Testis (tissue), 3 donors: ENCODE data around the gene HOXB8. TPM values are rescaled to one million over a fixed set of nuclear protein-coding genes. Genes with fewer than 3 reads are reported as not detected.
A peak's percentile ranks its signal among the peaks of the same experiment; 100 is the strongest.

Source experiments
- DNase-seq: peaks from one replicate; pipeline ENCODE4 v3.0.0-alpha.2; 2019
- H3K27ac ChIP-seq, 2 donors: fragments of 200-600 bp; sonication (generic); one replicate each; pipeline ENCODE4 v1.5.1; 2019
- H3K27me3 ChIP-seq: fragments of 200-600 bp; sonication (generic); one replicate; pipeline ENCODE4 v1.5.1; 2019
- H3K36me3 ChIP-seq: fragments of 200-600 bp; sonication (generic); one replicate; pipeline ENCODE4 v1.5.1; 2017; ENCODE audit warnings: low read depth; ENCODE audit errors: missing control alignments
- H3K4me1 ChIP-seq: fragments of 200-600 bp; sonication (generic); one replicate; pipeline ENCODE4 v1.5.1; 2019
- H3K4me3 ChIP-seq, 2 donors: fragments of 200-600 bp; sonication (generic); one replicate each; pipeline ENCODE4 v1.5.1; 2017 to 2019
- H3K9me3 ChIP-seq: fragments of 200-600 bp; sonication (generic); one replicate; pipeline ENCODE4 v1.5.1; 2017
- POLR2A ChIP-seq: fragments of 450-650 bp; IDR thresholded peaks from one replicate; pipeline ENCODE4 v1.6.1; 2017; ENCODE audit warnings: antibody characterized with exemption, mild to moderate bottlenecking, moderate library complexity
- WGBS, 2 donors: methylation state at CpG; one replicate each; pipeline ENCODE4 v1.1.5; 2018; 5-methylcytosine and 5-hydroxymethylcytosine counted together
- intact Hi-C: fragments of 100-400 bp; cut with DNase I; formaldehyde crosslinking; loops from one replicate; pipeline ENCODE4 v1.15.1; 2023; ENCODE audit warnings: low total_unique reads
- polyA plus RNA-seq: library from polyadenylated mRNA; stranded (reverse); fragments of 350-450 nt; fragmentation: Illumina TruSeq; extraction: RNeasy Lipid Tissue Mini Kit (QIAGEN cat#74804); gene quantifications from one replicate; pipeline ENCODE4 v1.2.3, GENCODE V29; 2014; ENCODE audit warnings: low read depth, low replicate concordance; ENCODE audit not compliant: insufficient read depth
- total RNA-seq, 2 donors: library from RNA; depleted of rRNA; stranded (reverse); fragments of >200 nt; gene quantifications; one replicate each; pipeline ENCODE4 v1.2.3, GENCODE V29; 2016
- TF ChIP-seq, protein P1 (sequence below), 3 experiments: fragments of 450-650 bp in 2 of 3; fragments of 200-600 bp in 1 of 3; sonication (generic) in 1 of 3; IDR thresholded peaks; one replicate each; pipeline ENCODE4 v1.5.1; 2016 to 2019; ENCODE audit warnings: antibody characterized with exemption in 3 of 3, mild to moderate bottlenecking in 2 of 3, moderate library complexity in 1 of 3

Gene HOXB8
- total and polyA plus RNA-seq, 3 donors from 2014 or later: 1.2 to 2.7 (median 2.0) TPM

DNA sequence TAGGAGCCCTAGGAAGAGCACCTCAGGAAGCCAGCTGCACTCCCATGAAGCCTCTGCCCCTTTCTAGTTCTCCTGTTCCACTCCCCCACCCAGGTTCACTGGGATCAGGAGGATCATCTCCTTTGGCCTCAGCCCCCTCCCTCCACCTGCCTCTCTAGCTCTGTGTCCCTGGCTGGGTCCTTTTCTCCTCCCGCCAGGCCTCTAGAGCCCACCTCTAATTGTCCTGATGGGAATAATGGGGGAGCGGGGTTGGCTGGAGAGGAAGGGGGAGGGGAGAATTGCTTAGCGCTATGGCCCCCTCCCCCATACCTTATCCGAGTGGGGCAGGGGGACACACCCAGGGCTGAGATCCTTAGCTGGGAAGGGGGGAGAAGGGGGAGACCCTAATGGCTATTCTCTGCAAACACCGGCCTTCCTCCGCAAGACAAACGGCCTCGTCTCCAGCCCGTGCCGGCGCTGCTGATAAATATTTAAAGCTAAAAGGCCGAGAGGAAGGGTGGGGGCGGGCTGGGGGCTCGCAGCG lies 5.3 kb downstream of the HOXB8 start:
- no peak for DNase-seq
- 2 to 6% methylated on average over 8 to 15 of the region's 15 CpGs for WGBS, 2 donors
- Histone ChIP-seq H3K4me3 (peak overlapping the region; percentile 47 to 64), H3K27me3 (no peaks in the 10 kb centered on the region), H3K36me3 (no peaks in the 10 kb centered on the region), H3K4me1 (peaks cover 10% of the 10 kb centered on the region), H3K27ac (no peak overlapping the region), H3K9me3 (no peaks in the 10 kb centered on the region)
- TF ChIP-seq, protein P1, sequence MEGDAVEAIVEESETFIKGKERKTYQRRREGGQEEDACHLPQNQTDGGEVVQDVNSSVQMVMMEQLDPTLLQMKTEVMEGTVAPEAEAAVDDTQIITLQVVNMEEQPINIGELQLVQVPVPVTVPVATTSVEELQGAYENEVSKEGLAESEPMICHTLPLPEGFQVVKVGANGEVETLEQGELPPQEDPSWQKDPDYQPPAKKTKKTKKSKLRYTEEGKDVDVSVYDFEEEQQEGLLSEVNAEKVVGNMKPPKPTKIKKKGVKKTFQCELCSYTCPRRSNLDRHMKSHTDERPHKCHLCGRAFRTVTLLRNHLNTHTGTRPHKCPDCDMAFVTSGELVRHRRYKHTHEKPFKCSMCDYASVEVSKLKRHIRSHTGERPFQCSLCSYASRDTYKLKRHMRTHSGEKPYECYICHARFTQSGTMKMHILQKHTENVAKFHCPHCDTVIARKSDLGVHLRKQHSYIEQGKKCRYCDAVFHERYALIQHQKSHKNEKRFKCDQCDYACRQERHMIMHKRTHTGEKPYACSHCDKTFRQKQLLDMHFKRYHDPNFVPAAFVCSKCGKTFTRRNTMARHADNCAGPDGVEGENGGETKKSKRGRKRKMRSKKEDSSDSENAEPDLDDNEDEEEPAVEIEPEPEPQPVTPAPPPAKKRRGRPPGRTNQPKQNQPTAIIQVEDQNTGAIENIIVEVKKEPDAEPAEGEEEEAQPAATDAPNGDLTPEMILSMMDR (IDR thresholded peaks at IDR 0.05): no peak
- TF ChIP-seq POLR2A: no peak
- intact Hi-C loops: no loop called here

DNA sequence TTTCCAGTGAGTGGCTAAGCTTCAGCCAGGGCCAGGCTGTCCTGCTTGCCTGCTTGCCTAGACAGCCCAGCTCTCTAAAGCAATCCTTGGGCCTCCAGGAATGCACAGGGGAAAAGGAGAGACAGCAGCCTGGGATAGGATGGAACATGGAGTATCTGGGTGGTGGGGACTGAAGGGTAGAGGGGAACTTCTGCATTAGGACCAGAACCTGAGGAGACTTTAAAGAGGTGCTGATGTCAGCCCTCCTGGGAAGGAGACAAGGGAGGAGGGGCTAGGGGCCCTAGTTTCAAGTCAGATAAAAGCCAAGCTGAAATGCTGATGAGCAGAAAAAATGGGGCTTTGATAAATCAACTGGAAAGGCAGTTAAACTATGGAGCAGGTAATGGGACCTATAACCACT lies 6.1 kb downstream of the HOXB8 start:
- Histone ChIP-seq H3K36me3 (no peaks in the 10 kb centered on the region), H3K4me3 (no peak overlapping the region), H3K27ac (no peak overlapping the region), H3K9me3 (no peaks in the 10 kb centered on the region), H3K4me1 (peaks cover 10% of the 10 kb centered on the region), H3K27me3 (no peaks in the 10 kb centered on the region)
- intact Hi-C loops: no loop called here
- DNase-seq: no peak
- TF ChIP-seq, protein P1 (IDR thresholded peaks at IDR 0.05): no peak
- TF ChIP-seq POLR2A: no peak

DNA sequence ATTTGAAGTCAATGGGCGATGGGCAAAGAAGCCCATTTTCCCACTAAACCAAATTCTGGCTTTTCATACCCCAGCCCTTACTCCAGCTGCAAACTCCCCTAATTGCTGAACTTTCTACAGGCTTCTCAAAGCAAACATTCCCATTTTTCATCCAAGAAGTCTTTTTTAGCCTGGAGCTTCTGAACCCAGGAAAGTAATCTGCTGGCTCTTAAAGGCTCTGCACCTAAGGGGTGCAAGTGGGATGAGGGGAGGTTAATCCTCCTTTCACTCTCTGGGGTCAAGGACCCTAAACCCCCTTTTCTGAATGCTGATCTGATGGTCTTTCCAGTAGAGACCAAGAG lies 6.6 kb downstream of the HOXB8 start:
- H3K36me3 ChIP-seq: no peaks in the 10 kb centered on the region
- H3K27ac ChIP-seq: no peak overlapping the region
- DNase-seq: no peak
- no peak overlapping the region for H3K4me3 ChIP-seq
- no peaks in the 10 kb centered on the region for H3K27me3 ChIP-seq
- no peaks in the 10 kb centered on the region for H3K9me3 ChIP-seq
- WGBS, 2 donors: 78 to 100% methylated on average over 1 of the region's 1 CpG
- TF ChIP-seq, protein P1 (IDR thresholded peaks at IDR 0.05): no peak
- TF ChIP-seq POLR2A: no peak
- H3K4me1 ChIP-seq: peaks cover 10% of the 10 kb centered on the region
- intact Hi-C loops: no loop called here

DNA sequence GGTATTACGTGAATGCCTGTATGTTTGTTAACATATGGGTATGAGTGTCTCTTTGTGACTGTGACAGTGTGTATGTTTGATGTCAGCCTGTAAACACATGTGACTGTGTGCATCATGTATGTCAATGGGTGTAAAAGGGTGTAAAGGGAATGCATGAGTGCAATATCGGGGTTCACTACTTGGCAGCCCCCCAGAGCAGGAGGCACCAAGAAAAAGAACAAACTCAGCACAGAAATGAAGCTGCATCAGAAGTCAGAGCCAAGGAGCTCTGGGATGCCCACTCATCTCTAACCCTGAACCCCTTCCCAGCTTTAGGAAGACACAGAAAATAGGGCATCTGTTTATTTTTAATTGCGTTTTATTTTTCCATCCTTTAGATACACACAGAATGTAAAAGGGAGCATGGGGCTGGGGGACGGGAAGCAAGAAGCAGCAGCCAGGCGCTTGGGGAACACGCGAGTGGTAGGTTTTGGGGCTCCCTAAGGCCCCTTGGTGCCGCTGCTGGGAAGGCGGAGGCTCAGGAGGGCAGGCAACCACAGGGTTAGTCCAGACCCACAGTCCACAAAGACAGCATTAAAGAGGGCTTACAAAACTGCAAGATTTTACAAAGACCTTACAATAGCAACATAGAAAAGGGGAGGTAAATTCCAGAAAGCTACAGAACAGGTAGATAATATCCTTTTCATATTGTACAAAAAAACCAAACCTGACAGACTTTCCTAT lies 8.0 kb downstream of the HOXB8 start:
- no peak overlapping the region for H3K4me3 ChIP-seq
- peaks cover 7% of the 10 kb centered on the region for H3K27me3 ChIP-seq
- no peak overlapping the region for H3K27ac ChIP-seq
- H3K9me3 ChIP-seq: no peaks in the 10 kb centered on the region
- WGBS, 2 donors: 59 to 63% methylated on average over 9 of the region's 9 CpGs
- no peaks in the 10 kb centered on the region for H3K36me3 ChIP-seq
- DNase-seq: no peak
- H3K4me1 ChIP-seq: peaks cover 9% of the 10 kb centered on the region
- intact Hi-C loops: no loop called here
- TF ChIP-seq POLR2A: no peak
- TF ChIP-seq, protein P1 (IDR thresholded peaks at IDR 0.05): no peak
